WI38 (cell line): ENCODE measurements around the gene LEKR1.

Experiments used
- H3K4me3 ChIP-seq: 2 replicates; pipeline ENCODE4 v1.5.1; 2011; ENCODE audit warnings: low read depth, mild to moderate bottlenecking, control low read depth, low read length
- CTCF ChIP-seq: IDR thresholded peaks from 2 replicates; pipeline ENCODE4 v1.5.1; 2012; ENCODE audit warnings: low read depth, mild to moderate bottlenecking, control low read depth, low read length

LEKR1 gene

GRCh38 chr3:157066335-157067098, 240.4 kb downstream of the LEKR1 start:
- no peak overlapping the region for H3K4me3 ChIP-seq
- TF ChIP-seq CTCF: no peak

GRCh38 chr3:157067114-157067513, 241.0 kb downstream of the LEKR1 start:
- no peak overlapping the region for H3K4me3 ChIP-seq
- no peak for TF ChIP-seq CTCF

- TF ChIP-seq CTCF: no peak
- no peak overlapping the region for H3K4me3 ChIP-seq
Observed at GRCh38 chr3:157069406-157069805, 243.3 kb downstream of the LEKR1 start.

- H3K4me3 ChIP-seq: no peak overlapping the region
- TF ChIP-seq CTCF: no peak
Observed at GRCh38 chr3:157069846-157070677, 243.9 kb downstream of the LEKR1 start.

GRCh38 chr3:157070678-157070999, 244.5 kb downstream of the LEKR1 start:
- TF ChIP-seq CTCF: no peak
- H3K4me3 ChIP-seq: no peak overlapping the region

GRCh38 chr3:157071744-157072525, 245.8 kb downstream of the LEKR1 start:
- no peak overlapping the region for H3K4me3 ChIP-seq
- TF ChIP-seq CTCF: no peak
